IMR-90 (cell line): Measurements from ENCODE around the gene RRP36. TPM values are rescaled to one million over a fixed set of nuclear protein-coding genes. Genes with fewer than 3 reads are reported as not detected.

Source experiments
- ATAC-seq: fragments of 200-7000 bp; cut with Tn5 transposase; 2 replicates; pipeline ENCODE4 v1.9.1; 2020; ENCODE audit warnings: low read depth, mild to moderate bottlenecking, moderate library complexity
- BruUV-seq: library from RNA; stranded (reverse); fragments of 400-500 nt; replicated peaks from 2 replicates; lab custom pipeline; 2021; lab: Mats Ljungman, UMichigan
- CTCF ChIA-PET: fragments of 300-600 bp; formaldehyde crosslinking; extraction: SDS; loops from one replicate; lab custom pipeline; 2021; ENCODE audit warnings: antibody characterized with exemption; lab: Yijun Ruan, JAX
- POLR2A ChIA-PET: fragments of 300-600 bp; sonication (Branson Sonifier 250); formaldehyde crosslinking; loops from one replicate; lab custom pipeline; 2022; ENCODE audit warnings: antibody characterized with exemption; ENCODE audit not compliant: unreplicated experiment; lab: Charles Lee
- DNase-seq: peaks from one replicate; pipeline ENCODE4 v3.0.0; 2013
- H2AFZ ChIP-seq: replicated peaks from 2 replicates; pipeline ENCODE3; 2013; ENCODE audit warnings: low read length, mild to moderate bottlenecking; ENCODE audit not compliant: poor library complexity
- H2AK5ac ChIP-seq: 2 replicates; pipeline ENCODE4 v1.6.1; 2013; ENCODE audit warnings: low read depth, low read length, inconsistent platforms
- H2AK9ac ChIP-seq: replicated peaks from 2 replicates; pipeline ENCODE3; 2013; ENCODE audit warnings: mild to moderate bottlenecking, low read depth, low read length, moderate library complexity; ENCODE audit not compliant: poor library complexity
- H2BK120ac ChIP-seq: 2 replicates; pipeline ENCODE4 v1.6.1; 2013; ENCODE audit warnings: low read depth, low read length, inconsistent platforms
- H2BK15ac ChIP-seq: 3 replicates; pipeline ENCODE4 v1.6.1; 2013; ENCODE audit warnings: low read depth, low read length, inconsistent platforms
- H2BK20ac ChIP-seq: 2 replicates; pipeline ENCODE4 v1.6.1; 2013; ENCODE audit warnings: low read depth, mild to moderate bottlenecking, inconsistent platforms, low read length, moderate library complexity
- H2BK5ac ChIP-seq: 2 replicates; pipeline ENCODE4 v1.6.1; 2013; ENCODE audit warnings: mild to moderate bottlenecking, low read depth, low read length, inconsistent platforms; ENCODE audit not compliant: poor library complexity, severe bottlenecking
- H3K14ac ChIP-seq: replicated peaks from 2 replicates; pipeline ENCODE4 v1.6.1; 2013; ENCODE audit warnings: low read depth, low read length, inconsistent platforms
- H3K18ac ChIP-seq: 2 replicates; pipeline ENCODE4 v1.6.1; 2013; ENCODE audit warnings: low read depth, low read length, control low read depth
- H3K23ac ChIP-seq: 2 replicates; pipeline ENCODE4 v1.6.1; 2013; ENCODE audit warnings: low read depth, low read length, inconsistent platforms
- H3K27ac ChIP-seq: 2 replicates; pipeline ENCODE4 v1.5.1; 2013; ENCODE audit warnings: mild to moderate bottlenecking, control low read depth, low read length; ENCODE audit not compliant: insufficient read depth
- H3K27me3 ChIP-seq: 2 replicates; pipeline ENCODE4 v1.6.1; 2013; ENCODE audit warnings: low read length; ENCODE audit not compliant: control insufficient read depth, insufficient read depth
- H3K36me3 ChIP-seq: 2 replicates; pipeline ENCODE4 v1.6.1; 2013; ENCODE audit warnings: low read length, mixed read lengths; ENCODE audit not compliant: control insufficient read depth, insufficient read depth
- H3K4ac ChIP-seq: 2 replicates; pipeline ENCODE4 v1.6.1; 2013; ENCODE audit warnings: low read depth, low read length, inconsistent platforms
- H3K4me1 ChIP-seq: 2 replicates; pipeline ENCODE4 v1.6.1; 2013; ENCODE audit warnings: low read length, mixed read lengths; ENCODE audit not compliant: control insufficient read depth, insufficient read depth
- H3K4me2 ChIP-seq: 2 replicates; pipeline ENCODE4 v1.6.1; 2013; ENCODE audit warnings: low read depth, mild to moderate bottlenecking, control low read depth, low read length, moderate library complexity
- H3K4me3 ChIP-seq: 2 replicates; pipeline ENCODE4 v1.5.1; 2013; ENCODE audit warnings: low read depth, mild to moderate bottlenecking, control low read depth, low read length, moderate library complexity; ENCODE audit not compliant: insufficient read depth
- H3K56ac ChIP-seq: 2 replicates; pipeline ENCODE4 v1.6.1; 2013; ENCODE audit warnings: low read length, inconsistent platforms; ENCODE audit not compliant: insufficient read depth; ENCODE audit errors: extremely low read depth
- H3K79me1 ChIP-seq, 2 experiments: 2 replicates each; pipeline ENCODE4 v1.6.1; 2013; ENCODE audit warnings: low read length in 2 of 2, inconsistent platforms in 1 of 2, low read depth in 1 of 2
- H3K9ac ChIP-seq: 2 replicates; pipeline ENCODE4 v1.6.1; 2013; ENCODE audit warnings: low read depth, low read length, control low read depth
- H3K9me1 ChIP-seq: 2 replicates; pipeline ENCODE4 v1.6.1; 2013; ENCODE audit warnings: low read length, inconsistent platforms; ENCODE audit not compliant: insufficient read depth
- H3K9me3 ChIP-seq: 2 replicates; pipeline ENCODE4 v1.6.1; 2013; ENCODE audit warnings: low read length; ENCODE audit not compliant: control insufficient read depth, insufficient read depth
- H4K20me1 ChIP-seq: 2 replicates; pipeline ENCODE4 v1.6.1; 2013; ENCODE audit warnings: low read length, inconsistent platforms; ENCODE audit not compliant: insufficient read depth
- H4K5ac ChIP-seq: 2 replicates; pipeline ENCODE4 v1.6.1; 2013; ENCODE audit warnings: mild to moderate bottlenecking, low read depth, low read length, control low read depth
- H4K8ac ChIP-seq, 2 experiments: 2 replicates each; pipeline ENCODE4 v1.6.1; 2013; ENCODE audit warnings: low read depth in 2 of 2, low read length in 2 of 2, control low read depth in 1 of 2, inconsistent platforms in 1 of 2
- H4K91ac ChIP-seq: 2 replicates; pipeline ENCODE4 v1.6.1; 2013; ENCODE audit warnings: low read depth, low read length, inconsistent platforms; ENCODE audit not compliant: insufficient read depth
- BHLHE40 ChIP-seq: fragments of 150-350 bp; IDR thresholded peaks from 2 replicates; pipeline ENCODE4 v1.6.1; 2016; ENCODE audit warnings: mild to moderate bottlenecking, low read depth, low read length
- CEBPB ChIP-seq: IDR thresholded peaks from 2 replicates; pipeline ENCODE4 v1.6.1; 2012; ENCODE audit warnings: low read depth, low read length, improper control_type of control experiment
- CHD1 ChIP-seq: IDR thresholded peaks from 2 replicates; pipeline ENCODE4 v1.6.1; 2012; ENCODE audit warnings: low read depth, low read length, improper control_type of control experiment
- CTCF ChIP-seq: conservative IDR thresholded peaks from 2 replicates; pipeline ENCODE4 v1.5.1; 2012; ENCODE audit warnings: mild to moderate bottlenecking, low read depth, low read length, improper control_type of control experiment
- ELK1 ChIP-seq: fragments of 150-350 bp; IDR thresholded peaks from 2 replicates; pipeline ENCODE4 v1.6.1; 2016; ENCODE audit warnings: low read depth, mild to moderate bottlenecking, low read length, moderate library complexity, borderline replicate concordance
- FOS ChIP-seq: fragments of 150-350 bp; IDR thresholded peaks from 2 replicates; pipeline ENCODE4 v1.6.1; 2016; ENCODE audit warnings: low read depth, low read length
- MAFK ChIP-seq: IDR thresholded peaks from 2 replicates; pipeline ENCODE4 v1.6.1; 2012; ENCODE audit warnings: low read depth, low read length, improper control_type of control experiment
- MAZ ChIP-seq: IDR thresholded peaks from 2 replicates; pipeline ENCODE4 v1.6.1; 2012; ENCODE audit warnings: low read depth, mild to moderate bottlenecking, low read length, improper control_type of control experiment, moderate library complexity, borderline replicate concordance
- MXI1 ChIP-seq: IDR thresholded peaks from 2 replicates; pipeline ENCODE4 v1.6.1; 2012; ENCODE audit warnings: low read depth, mild to moderate bottlenecking, low read length, moderate library complexity, borderline replicate concordance
- NFE2L2 ChIP-seq: fragments of 150-350 bp; IDR thresholded peaks from 2 replicates; pipeline ENCODE4 v1.6.1; 2016; ENCODE audit warnings: low read depth, mild to moderate bottlenecking, low read length
- POLR2A ChIP-seq: IDR thresholded peaks from 2 replicates; pipeline ENCODE4 v1.6.1; 2012; ENCODE audit warnings: mild to moderate bottlenecking, low read depth, low read length
- RAD21 ChIP-seq: IDR thresholded peaks from 2 replicates; pipeline ENCODE4 v1.6.1; 2012; ENCODE audit warnings: low read length, improper control_type of control experiment
- RCOR1 ChIP-seq: IDR thresholded peaks from 2 replicates; pipeline ENCODE4 v1.6.1; 2012; ENCODE audit warnings: mild to moderate bottlenecking, low read length, improper control_type of control experiment; ENCODE audit not compliant: insufficient replicate concordance
- RFX5 ChIP-seq: IDR thresholded peaks from 2 replicates; pipeline ENCODE4 v1.8.0; 2012; ENCODE audit warnings: low read depth, mild to moderate bottlenecking, low read length, moderate library complexity
- SMC3 ChIP-seq: fragments of 150-350 bp; IDR thresholded peaks from 2 replicates; pipeline ENCODE4 v1.6.1; 2016; ENCODE audit warnings: low read depth, mild to moderate bottlenecking, antibody characterized with exemption, low read length, moderate library complexity
- USF2 ChIP-seq: fragments of 150-350 bp; IDR thresholded peaks from 2 replicates; pipeline ENCODE4 v1.6.1; 2017; ENCODE audit warnings: mild to moderate bottlenecking, antibody characterized with exemption, low read length, low read depth
- WGBS, 2 experiments: methylation state at CpG; one replicate each; pipeline versions ENCODE4 v1.1.5 to v1.1.7; 2013; ENCODE audit warnings: missing lambda C conversion rate in 2 of 2; ENCODE audit not compliant: insufficient read length in 1 of 2; ENCODE audit errors: extremely low coverage in 2 of 2; 5-methylcytosine and 5-hydroxymethylcytosine counted together
- dilution Hi-C: fragments of 300-500 bp; cut with HindIII; formaldehyde crosslinking; loops from one replicate; pipeline ENCODE4 v1.14.3; 2018; ENCODE audit warnings: low sequenced_read_pairs; ENCODE audit not compliant: unreplicated experiment
- in situ Hi-C: fragments of 300-500 bp; cut with MboI; formaldehyde crosslinking; loops from 3 replicates; pipeline ENCODE4 v1.14.3; 2019; ENCODE audit warnings: low sequenced_read_pairs, inconsistent platforms, mixed read lengths
- intact Hi-C: fragments of 100-400 bp; cut with micrococcal nuclease; formaldehyde crosslinking; loops from 2 replicates; pipeline ENCODE4 v1.10.0; 2022
- polyA plus RNA-seq, 3 experiments: library from polyadenylated mRNA; depleted of rRNA; stranded (reverse); fragments of >200 nt; gene quantifications; 2 replicates each; pipeline ENCODE4 v1.2.3, GENCODE V29; 2012; ENCODE audit warnings: low replicate concordance in 1 of 3
- total RNA-seq: library from RNA; depleted of rRNA; stranded (reverse); fragments of >200 nt; gene quantifications from 2 replicates; pipeline ENCODE4 v1.2.3, GENCODE V29; 2012

The RRP36 gene
- total and polyA plus RNA-seq, 2 of the 4 experiments (the other 2 are of a cell fraction): 54.3 to 106 TPM

- Histone ChIP-seq H2BK5ac (no peak overlapping the region), H3K4me2 (no peak overlapping the region), H3K4ac (no peak overlapping the region), H3K4me3 (no peak overlapping the region), H2BK120ac (no peak overlapping the region), H3K23ac (no peak overlapping the region), H2BK20ac (no peak overlapping the region), H3K56ac (no peak overlapping the region), H2AK5ac (no peak overlapping the region), H4K91ac (no peak overlapping the region), H3K79me1 (peaks cover 16 to 33% of the 10 kb centered on the region in 2 experiments), H3K27ac (no peak overlapping the region), H2BK15ac (no peak overlapping the region), H2AK9ac (no peak overlapping the region), H4K8ac (no peak overlapping the region), H3K9me1 (peaks cover 8% of the 10 kb centered on the region; the same call in 1 of the 2 replicates), H3K14ac (no peak overlapping the region), H4K5ac (no peak overlapping the region), H3K9me3 (no peaks in the 10 kb centered on the region), H3K4me1 (peaks cover 9% of the 10 kb centered on the region; the same call in 1 of the 2 replicates), H3K9ac (no peak overlapping the region), H3K18ac (no peak overlapping the region), H3K27me3 (no peaks in the 10 kb centered on the region), H3K36me3 (peaks cover 18% of the 10 kb centered on the region), H4K20me1 (no peaks in the 10 kb centered on the region), H2AFZ (no peak overlapping the region)
- no peak for ATAC-seq
- POLR2A ChIA-PET: no interaction called here
- no peak for TF ChIP-seq USF2
- TF ChIP-seq MAFK: no peak
- TF ChIP-seq MAZ: no peak
- TF ChIP-seq RFX5: no peak
- no peak for TF ChIP-seq CTCF
- TF ChIP-seq MXI1: no peak
- no peak for TF ChIP-seq BHLHE40
- TF ChIP-seq NFE2L2: no peak
- no peak for TF ChIP-seq RCOR1
- no peak for TF ChIP-seq SMC3
- TF ChIP-seq CHD1: no peak
- TF ChIP-seq RAD21: no peak
- no peak for TF ChIP-seq ELK1
- no peak for TF ChIP-seq CEBPB
- no peak for TF ChIP-seq POLR2A
- no peak for TF ChIP-seq FOS
- dilution Hi-C loops (no loop called here), in situ Hi-C loops (no loop called here), intact Hi-C loops (no loop called here)
- DNase-seq: no peak
- WGBS, 2 experiments: 93% methylated on average over 6 of the region's 12 CpGs; no CpG with 5 or more reads in 1 of the 2 experiments
- CTCF ChIA-PET: no interaction called here
- BruUV-seq: no TSS peak
Observed at GRCh38 chr6:43062818-43063217, 41.4 kb downstream of the RRP36 start.
